Stimulated activated CD4-positive, alpha-beta T cell treated with anti-CD3 and anti-CD28 coated beads, Interleukin-2, amount 100 ng/mL, for 4 hours (primary cell): ENCODE results near the gene BTF3.
"Not testable (repeated sequence)": the region's sequence is repeated elsewhere in the genome, so short reads cannot be mapped to it uniquely, and the experiment has no call there.

ENCODE experiments used
- DNase-seq: peaks from one replicate; pipeline ENCODE4 v3.0.0-alpha.2; 2020; ENCODE audit warnings: low read depth

Gene BTF3

GRCh38 chr5:73498057-73498992, at the start of gene BTF3:
Gene BTF3 (plus strand): TSS chr5:73498442. CDS start chr5:73498668, 226 bp downstream.
- DNase-seq, result peak; percentile 88

DNA sequence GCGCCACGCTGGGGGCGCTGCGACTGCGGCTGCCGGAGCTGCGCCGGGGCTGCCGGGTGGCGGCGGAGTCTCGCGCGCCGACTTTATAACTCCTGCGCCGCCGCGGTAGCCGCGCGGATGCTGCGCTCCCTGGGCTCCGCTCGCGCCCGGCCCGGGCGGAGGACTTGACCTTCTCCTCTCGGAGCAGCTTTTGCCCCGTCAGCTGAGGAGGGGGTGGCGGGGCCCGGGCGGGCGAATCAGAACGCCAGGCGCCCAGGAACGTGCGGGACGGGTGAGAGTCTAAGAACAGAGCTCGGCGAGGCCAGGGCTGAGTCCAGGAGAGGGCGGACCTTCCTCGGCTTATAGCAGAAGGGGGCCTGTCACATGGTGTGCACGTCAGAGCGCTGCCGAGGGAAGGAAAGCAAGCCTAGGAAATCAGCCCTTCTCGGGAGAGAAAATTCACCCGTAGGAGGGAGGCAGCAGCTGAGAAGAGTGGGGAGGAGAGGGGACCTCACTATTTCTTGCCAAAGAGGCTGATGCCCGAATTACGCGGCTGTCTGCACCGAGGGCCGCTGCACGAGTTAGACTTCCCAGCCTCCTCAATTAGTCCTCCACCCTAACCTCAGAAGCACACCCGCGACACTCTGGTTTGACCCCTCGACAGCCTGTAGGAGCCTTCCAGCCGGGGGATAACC, 49.6 kb upstream of the BTF3 start, which contains the start of gene FOXD1:
Gene FOXD1 (minus strand): TSS at position 315 of the 674 bp plus-strand sequence. CDS start 415 bp downstream, outside the sequence.
- DNase-seq, result no peak

DNA sequence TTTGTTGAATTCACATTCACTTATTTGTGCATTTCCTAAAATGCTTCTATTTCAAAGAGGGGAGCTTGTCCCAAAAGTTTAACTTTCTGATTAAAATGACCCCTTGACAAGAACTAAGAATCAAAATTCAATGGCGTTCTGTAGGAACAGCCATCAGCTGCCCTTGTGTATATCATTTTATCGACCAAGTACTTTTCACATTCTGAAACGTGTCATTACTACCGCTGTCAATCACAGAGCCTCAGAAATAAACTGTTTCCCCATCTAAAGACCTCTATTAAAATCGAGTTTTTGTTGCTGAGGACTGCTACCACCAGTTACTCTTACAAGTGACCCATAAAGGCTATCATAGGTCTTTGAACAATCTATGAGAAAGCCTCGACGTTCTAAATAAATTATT, 48.1 kb upstream of the BTF3 start:
- no peak for DNase-seq

GRCh38 chr5:73450672-73451223, 47.5 kb upstream of the BTF3 start:
- no peak for DNase-seq

DNA sequence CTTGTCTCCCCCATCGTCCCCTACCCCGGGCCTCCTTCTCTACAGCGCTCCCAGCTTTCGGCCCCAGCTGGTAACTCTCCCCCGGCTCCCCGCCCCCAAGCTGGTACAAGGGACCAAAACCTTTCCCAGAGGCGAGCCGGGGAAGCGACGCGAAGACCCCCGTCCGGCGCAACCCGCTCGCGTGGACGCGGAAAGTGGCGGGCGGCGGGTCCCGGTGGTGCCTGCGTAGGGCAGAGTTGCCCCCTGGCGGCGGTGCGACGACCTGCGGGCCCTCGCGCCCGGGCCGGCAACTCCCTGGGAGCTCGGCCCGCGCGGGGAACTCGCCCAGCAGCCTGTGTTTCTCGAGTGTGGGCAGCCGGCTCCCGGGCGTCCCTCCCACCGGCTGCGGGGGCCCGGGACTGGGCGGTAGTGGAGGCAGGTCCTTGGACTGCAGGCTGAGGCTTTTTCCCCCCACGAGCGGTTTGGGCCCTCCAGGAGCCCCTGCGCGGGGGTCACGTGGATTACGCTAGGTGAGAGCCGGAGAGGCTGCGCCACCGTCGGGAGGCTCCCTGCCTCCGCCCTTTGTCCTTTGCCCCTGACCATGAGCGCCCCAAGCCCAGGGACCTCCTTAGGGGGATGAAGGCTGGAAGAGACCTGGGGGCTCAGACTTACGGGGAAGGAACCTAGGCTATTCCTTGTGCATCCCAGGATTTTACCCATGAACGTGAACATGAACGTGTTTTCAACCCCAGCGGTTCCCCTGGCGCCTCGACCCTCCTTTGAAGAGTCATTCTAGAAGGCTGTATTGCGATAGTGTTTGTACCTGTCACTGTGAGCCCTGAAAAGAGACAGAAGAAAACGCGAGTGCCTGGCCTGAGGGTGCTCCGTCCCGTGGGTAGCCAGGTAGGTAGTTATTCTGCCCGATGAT, 46.8 kb upstream of the BTF3 start:
- peak; percentile 43 for DNase-seq

DNA sequence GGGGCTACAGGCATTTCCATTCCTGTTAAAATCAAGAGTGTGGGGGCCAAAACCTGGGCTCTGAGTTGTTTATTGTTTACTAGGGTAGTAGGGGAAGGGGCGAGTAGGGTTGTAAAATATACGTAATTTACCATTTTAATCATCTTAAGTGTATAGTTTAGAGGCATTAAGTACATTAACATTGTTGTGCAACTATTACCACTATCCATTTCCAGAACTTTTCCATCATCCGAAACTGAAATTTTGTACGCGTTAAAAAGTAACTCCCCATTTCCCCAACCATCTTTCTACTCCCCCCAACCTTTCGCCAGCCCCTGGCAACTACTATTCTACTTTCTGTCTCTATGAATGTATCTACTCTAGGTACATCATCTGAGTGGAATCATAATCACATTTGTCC, 46.0 kb upstream of the BTF3 start:
- DNase-seq, result no peak

- no peak for DNase-seq
Measured at GRCh38 chr5:73454379-73455036, 43.7 kb upstream of the BTF3 start.

DNA sequence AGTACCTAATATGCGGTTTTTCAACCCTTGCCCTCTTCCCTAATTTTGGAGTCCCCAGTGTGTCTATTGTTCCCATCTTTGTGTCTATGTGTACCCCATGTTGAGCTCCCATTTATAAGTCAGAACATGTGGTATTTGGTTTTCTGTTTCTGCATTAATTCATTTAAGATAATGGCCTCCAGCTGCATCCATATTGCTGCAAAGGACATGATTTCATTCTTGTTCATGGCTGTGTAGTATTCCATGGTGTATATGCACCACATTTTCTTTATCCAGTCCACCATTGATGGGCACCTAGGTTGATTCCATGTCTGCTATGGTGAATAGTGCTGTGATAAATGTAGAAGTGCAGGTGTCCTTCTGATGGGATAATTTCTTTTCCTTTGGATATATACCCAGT, 41.8 kb upstream of the BTF3 start:
- not testable (repeated sequence) for DNase-seq

DNA sequence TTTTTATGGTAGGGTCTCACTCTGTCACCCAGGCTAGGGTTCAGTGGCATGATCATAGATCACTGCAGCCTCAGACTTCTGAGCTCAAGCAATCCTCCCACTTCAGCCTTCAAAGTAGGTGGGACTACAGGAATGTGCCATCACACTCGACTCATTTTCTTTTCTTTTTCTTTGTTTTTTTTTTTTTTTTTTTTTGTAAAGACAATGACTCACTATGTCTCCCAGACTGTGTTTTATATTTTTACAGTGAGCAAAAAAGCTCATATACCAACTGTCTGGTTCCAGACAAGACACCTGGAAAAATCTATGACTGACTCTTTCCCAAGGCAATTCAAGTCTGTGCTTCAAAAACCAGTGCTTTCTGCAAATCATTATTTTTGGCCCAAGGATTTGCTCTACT, 38.9 kb upstream of the BTF3 start:
- no peak for DNase-seq

GRCh38 chr5:73460133-73460532, 38.1 kb upstream of the BTF3 start:
- DNase-seq, result no peak

- no peak for DNase-seq
Measured at GRCh38 chr5:73464016-73464745, 34.1 kb upstream of the BTF3 start.

DNA sequence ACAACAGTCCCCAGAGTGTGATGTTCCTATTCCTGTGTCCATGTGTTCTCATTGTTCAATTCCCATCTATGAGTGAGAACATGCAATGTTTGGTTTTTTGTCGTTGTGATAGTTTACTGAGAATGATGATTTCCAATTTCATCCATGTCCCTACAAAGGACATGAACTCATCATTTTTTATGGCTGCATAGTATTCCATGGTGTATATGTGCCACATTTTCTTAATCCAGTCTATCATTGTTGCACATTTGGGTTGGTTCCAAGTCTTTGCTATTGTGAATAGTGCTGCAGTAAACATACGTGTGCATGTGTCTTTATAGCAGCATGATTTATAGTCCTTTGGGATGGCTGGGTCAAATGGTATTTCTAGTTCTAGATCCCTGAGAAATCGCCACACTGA, 29.6 kb upstream of the BTF3 start:
- not testable (repeated sequence) for DNase-seq

GRCh38 chr5:73469878-73470277, 28.4 kb upstream of the BTF3 start:
- DNase-seq, result no peak

GRCh38 chr5:73471654-73472053, 26.6 kb upstream of the BTF3 start:
- DNase-seq, result no peak

DNA sequence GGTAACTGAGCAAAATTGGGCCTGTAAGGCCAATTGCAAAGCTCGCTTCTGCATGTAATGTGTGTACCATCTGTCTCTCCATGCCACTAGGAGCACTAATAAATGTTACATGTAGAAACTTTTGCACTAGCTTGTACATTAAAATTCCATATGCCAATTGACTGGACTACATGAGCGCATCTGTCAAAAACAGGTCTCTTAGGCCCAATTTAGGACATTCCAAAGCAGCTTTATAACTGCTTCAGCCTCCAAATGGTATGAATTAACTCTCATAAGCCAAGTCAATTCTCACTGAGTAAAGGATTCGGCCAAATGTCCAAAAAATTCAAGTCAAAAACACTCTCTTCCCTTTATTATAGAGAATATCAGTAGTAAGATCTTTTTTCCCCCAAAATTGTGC, 26.1 kb upstream of the BTF3 start:
- no peak for DNase-seq

GRCh38 chr5:73480500-73480899, 17.7 kb upstream of the BTF3 start:
- no peak for DNase-seq

DNA sequence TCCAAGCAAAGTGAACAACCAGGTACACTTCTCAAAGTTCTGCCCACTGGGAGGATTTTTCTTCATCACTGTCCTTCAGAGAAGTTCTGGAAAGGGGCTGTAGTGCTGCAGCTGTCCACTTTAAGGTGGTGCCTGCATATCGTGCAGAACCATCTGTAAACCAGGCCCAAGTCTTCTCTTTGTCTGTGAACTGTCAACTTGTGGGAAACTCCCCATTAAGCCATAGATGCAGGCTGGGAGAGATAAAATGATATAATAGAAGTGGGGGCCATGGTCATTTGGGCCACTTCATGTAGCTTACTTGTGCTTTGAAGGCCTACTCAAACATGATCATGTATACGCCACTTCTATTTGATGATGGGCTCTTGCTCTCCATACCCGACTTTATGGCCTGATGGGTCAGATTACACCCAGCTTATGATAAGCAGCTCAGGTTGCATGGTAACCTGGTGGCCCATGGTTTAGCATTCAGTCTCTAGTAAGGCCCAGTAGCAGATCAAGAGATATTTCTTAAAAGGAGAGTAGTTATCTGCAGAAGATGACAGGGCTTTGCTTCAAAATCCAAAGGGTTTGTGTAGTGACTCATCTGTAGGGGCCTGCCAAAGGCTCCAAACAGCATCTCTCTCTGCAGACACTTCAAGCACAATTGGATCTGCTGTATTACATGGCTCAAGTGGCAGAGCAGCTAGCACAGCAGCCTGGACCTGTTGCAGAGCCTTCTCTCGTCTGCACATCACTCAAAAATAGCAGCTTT, 15.7 kb upstream of the BTF3 start:
- DNase-seq, result no peak

GRCh38 chr5:73483676-73484075, 14.6 kb upstream of the BTF3 start:
- no peak for DNase-seq

- no peak for DNase-seq
Measured at GRCh38 chr5:73484511-73484910, 13.7 kb upstream of the BTF3 start.

DNA sequence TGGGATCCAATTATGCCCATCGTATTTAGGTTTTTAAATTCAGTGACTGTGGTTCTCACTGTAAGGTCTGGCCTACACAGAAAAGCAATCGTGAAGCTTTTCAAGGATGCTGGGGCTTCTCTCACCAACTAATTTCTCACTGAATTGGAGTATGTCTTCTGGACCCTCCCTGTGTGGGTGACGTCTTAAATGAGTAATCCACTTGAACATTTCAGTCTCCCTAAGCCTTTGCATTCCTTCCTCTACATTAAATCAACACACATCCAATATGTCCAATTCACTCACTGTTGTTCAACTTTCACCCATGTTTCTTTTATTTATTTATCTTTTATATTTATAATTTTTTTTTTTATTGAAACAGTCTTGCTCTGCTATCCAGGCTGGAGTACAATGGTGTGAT, 12.5 kb upstream of the BTF3 start:
- no peak for DNase-seq
